ENCODE data around the gene PTPN11. TPM values are rescaled to one million over a fixed set of nuclear protein-coding genes. Genes with fewer than 3 reads are reported as not detected.

The PTPN11 gene
- total and polyA plus RNA-seq, 2 donors: 24.4 to 43.0 TPM

DNA sequence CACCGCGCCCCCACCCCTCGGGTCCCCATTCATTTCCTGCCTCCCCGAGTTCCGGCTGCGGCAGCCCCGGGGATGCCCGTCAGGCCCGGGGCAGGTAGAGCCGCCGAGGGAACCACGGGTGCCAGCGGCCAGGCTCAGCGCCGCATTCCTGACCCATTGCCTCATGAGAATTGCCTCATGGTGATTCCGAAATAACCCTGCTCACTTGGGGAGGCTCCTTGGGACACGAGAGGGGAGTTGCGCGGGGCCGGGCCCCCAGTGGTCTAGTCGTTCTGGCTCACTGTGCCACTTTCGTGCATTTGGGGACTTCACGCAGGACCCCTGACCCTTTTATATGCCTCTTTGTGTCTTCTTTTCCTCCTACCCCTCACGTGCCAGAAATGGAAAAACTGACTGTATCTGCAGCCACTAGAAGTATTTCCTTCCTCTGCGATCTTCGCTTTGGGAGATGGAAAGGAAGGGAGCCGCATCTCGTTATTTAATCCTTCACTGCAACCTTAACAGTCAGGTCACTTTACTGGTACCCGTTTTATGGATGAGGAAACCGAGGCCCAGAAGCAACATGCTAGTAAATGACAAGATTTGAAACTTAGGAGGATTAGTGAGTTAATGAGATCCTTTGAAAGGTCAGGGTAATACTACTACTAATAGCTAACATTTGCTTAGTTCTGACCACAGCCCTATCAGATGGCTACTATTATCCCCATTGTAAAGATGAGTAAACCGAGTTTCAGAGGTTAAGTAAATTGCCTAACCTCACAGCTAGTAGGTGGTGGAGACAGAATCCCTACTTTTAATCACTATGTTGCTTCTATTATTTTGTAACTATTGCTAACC lies 768 bp downstream of the PTPN11 start:
- Histone ChIP-seq H3K27ac (ENCODE audit: low read depth in 1 of 2, low read length in 1 of 2) (peak overlapping the region; percentile 66 to 92), H3K27me3 (ENCODE audit: control insufficient read depth in 2 of 2, insufficient read depth in 1 of 2, low read length in 1 of 2) (no peaks in the 10 kb centered on the region), H3K4me1 (ENCODE audit: control insufficient read depth in 2 of 2, insufficient read depth in 2 of 2, low read length in 2 of 2) (peaks cover 0 to 11% of the 10 kb centered on the region in 2 donors), H3K36me3 (ENCODE audit: control insufficient read depth in 2 of 2, insufficient read depth in 2 of 2, low read length in 1 of 2) (no peaks in the 10 kb centered on the region), H3K9me3 (ENCODE audit: control insufficient read depth in 2 of 2, insufficient read depth in 1 of 2, low read length in 1 of 2) (no peaks in the 10 kb centered on the region), H3K4me3 (ENCODE audit: low read length in 2 of 2) (peak overlapping the region; percentile 84 to 97)
- DNase-seq (ENCODE audit: low read depth in 6 of 9, low spot score in 9 of 9): peak in 3 of 9 donors; percentile 16 to 26 (median 21)
- 5% methylated on average over 31 of the region's 31 CpGs for WGBS

GRCh38 chr12:112420740-112421139 lies 2.0 kb downstream of the PTPN11 start:
- WGBS: 91% methylated on average over 3 of the region's 3 CpGs
- H3K27me3 ChIP-seq (ENCODE audit: control insufficient read depth in 2 of 2, insufficient read depth in 1 of 2, low read length in 1 of 2): no peaks in the 10 kb centered on the region
- no peak for DNase-seq (ENCODE audit: low read depth in 6 of 9, low spot score in 9 of 9)
- H3K36me3 ChIP-seq (ENCODE audit: control insufficient read depth in 2 of 2, insufficient read depth in 2 of 2, low read length in 1 of 2): no peaks in the 10 kb centered on the region
- no peaks in the 10 kb centered on the region for H3K9me3 ChIP-seq (ENCODE audit: control insufficient read depth in 2 of 2, insufficient read depth in 1 of 2, low read length in 1 of 2)
- peaks cover 0 to 11% of the 10 kb centered on the region in 2 donors for H3K4me1 ChIP-seq (ENCODE audit: control insufficient read depth in 2 of 2, insufficient read depth in 2 of 2, low read length in 2 of 2)
- no peak overlapping the region for H3K27ac ChIP-seq (ENCODE audit: low read depth in 1 of 2, low read length in 1 of 2)
- H3K4me3 ChIP-seq (ENCODE audit: low read length in 2 of 2): no peak overlapping the region

DNA sequence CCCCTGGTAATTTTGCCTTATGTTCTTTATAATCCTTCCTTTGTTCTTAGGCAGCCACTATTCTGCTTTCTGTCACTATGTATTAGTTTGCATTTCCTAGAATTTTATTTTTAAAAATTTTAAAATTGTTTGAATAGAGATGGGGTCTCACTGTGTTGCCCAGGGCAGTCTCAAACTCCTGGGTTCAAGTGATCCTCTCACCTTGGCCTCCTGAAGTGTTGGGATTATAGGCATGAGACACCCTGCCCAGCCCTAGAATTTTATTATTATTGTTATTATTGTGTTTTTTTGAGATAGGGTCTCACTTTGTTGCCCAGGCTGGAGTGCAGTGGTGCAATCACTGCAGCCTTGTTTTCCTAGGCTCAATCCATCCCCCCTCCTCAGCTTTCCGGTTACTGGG lies 2.6 kb downstream of the PTPN11 start:
- peaks cover 0 to 11% of the 10 kb centered on the region in 2 donors for H3K4me1 ChIP-seq (ENCODE audit: control insufficient read depth in 2 of 2, insufficient read depth in 2 of 2, low read length in 2 of 2)

DNA sequence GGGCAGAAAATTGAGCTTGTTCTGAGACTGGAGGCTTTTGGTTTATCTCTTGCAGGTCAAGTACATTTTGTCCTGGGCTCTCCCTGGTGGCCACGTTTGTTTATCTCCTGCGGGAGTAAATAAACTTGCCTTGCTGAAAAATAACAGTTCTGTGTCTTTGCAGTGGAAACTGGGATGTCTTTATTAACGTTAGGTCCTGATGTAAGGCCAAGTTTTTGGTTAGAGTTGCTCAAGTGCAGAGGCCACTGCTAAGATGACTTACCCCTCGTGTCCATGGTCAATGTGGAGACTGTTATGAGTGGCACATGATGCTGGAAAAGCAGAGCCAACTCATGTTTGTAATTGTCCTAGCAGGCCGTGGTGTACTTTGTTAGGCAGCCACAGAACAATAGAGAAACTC lies 3.8 kb downstream of the PTPN11 start:
- H3K4me1 ChIP-seq (ENCODE audit: control insufficient read depth in 2 of 2, insufficient read depth in 2 of 2, low read length in 2 of 2): peaks cover 0 to 11% of the 10 kb centered on the region in 2 donors
- 94% methylated on average over 5 of the region's 5 CpGs for WGBS

More for the DNA sequence above, 2.6 kb downstream of the PTPN11 start:
- no peak for DNase-seq (ENCODE audit: low read depth in 6 of 9, low spot score in 9 of 9)
- H3K9me3 ChIP-seq (ENCODE audit: control insufficient read depth in 2 of 2, insufficient read depth in 1 of 2, low read length in 1 of 2): no peaks in the 10 kb centered on the region
- no peak overlapping the region for H3K27ac ChIP-seq (ENCODE audit: low read depth in 1 of 2, low read length in 1 of 2)
- H3K27me3 ChIP-seq (ENCODE audit: control insufficient read depth in 2 of 2, insufficient read depth in 1 of 2, low read length in 1 of 2): no peaks in the 10 kb centered on the region
- H3K36me3 ChIP-seq (ENCODE audit: control insufficient read depth in 2 of 2, insufficient read depth in 2 of 2, low read length in 1 of 2): no peaks in the 10 kb centered on the region
- no peak overlapping the region for H3K4me3 ChIP-seq (ENCODE audit: low read length in 2 of 2)
- 100% methylated on average over 1 of the region's 1 CpG for WGBS

GRCh38 chr12:112424126-112424525 lies 5.4 kb downstream of the PTPN11 start:
- Histone ChIP-seq H3K9me3 (ENCODE audit: control insufficient read depth in 2 of 2, insufficient read depth in 1 of 2, low read length in 1 of 2) (no peaks in the 10 kb centered on the region), H3K36me3 (ENCODE audit: control insufficient read depth in 2 of 2, insufficient read depth in 2 of 2, low read length in 1 of 2) (no peaks in the 10 kb centered on the region), H3K27ac (ENCODE audit: low read depth in 1 of 2, low read length in 1 of 2) (no peak overlapping the region), H3K4me1 (ENCODE audit: control insufficient read depth in 2 of 2, insufficient read depth in 2 of 2, low read length in 2 of 2) (peaks cover 0 to 5% of the 10 kb centered on the region in 2 donors), H3K27me3 (ENCODE audit: control insufficient read depth in 2 of 2, insufficient read depth in 1 of 2, low read length in 1 of 2) (no peaks in the 10 kb centered on the region), H3K4me3 (ENCODE audit: low read length in 2 of 2) (no peak overlapping the region)
- 99% methylated on average over 3 of the region's 3 CpGs for WGBS
- no peak for DNase-seq (ENCODE audit: low read depth in 6 of 9, low spot score in 9 of 9)

More for the DNA sequence above, 3.8 kb downstream of the PTPN11 start:
- H3K9me3 ChIP-seq (ENCODE audit: control insufficient read depth in 2 of 2, insufficient read depth in 1 of 2, low read length in 1 of 2): no peaks in the 10 kb centered on the region
- no peak for DNase-seq (ENCODE audit: low read depth in 6 of 9, low spot score in 9 of 9)
- H3K36me3 ChIP-seq (ENCODE audit: control insufficient read depth in 2 of 2, insufficient read depth in 2 of 2, low read length in 1 of 2): no peaks in the 10 kb centered on the region
- H3K4me3 ChIP-seq (ENCODE audit: low read length in 2 of 2): no peak overlapping the region
- H3K27me3 ChIP-seq (ENCODE audit: control insufficient read depth in 2 of 2, insufficient read depth in 1 of 2, low read length in 1 of 2): no peaks in the 10 kb centered on the region
- H3K27ac ChIP-seq (ENCODE audit: low read depth in 1 of 2, low read length in 1 of 2): no peak overlapping the region

GRCh38 chr12:112425582-112426382 lies 7.0 kb downstream of the PTPN11 start:
- H3K36me3 ChIP-seq (ENCODE audit: control insufficient read depth in 2 of 2, insufficient read depth in 2 of 2, low read length in 1 of 2): no peaks in the 10 kb centered on the region
- DNase-seq (ENCODE audit: low read depth in 6 of 9, low spot score in 9 of 9): no peak
- no peak overlapping the region for H3K27ac ChIP-seq (ENCODE audit: low read depth in 1 of 2, low read length in 1 of 2)
- no peaks in the 10 kb centered on the region for H3K4me1 ChIP-seq (ENCODE audit: control insufficient read depth in 2 of 2, insufficient read depth in 2 of 2, low read length in 2 of 2)
- 99% methylated on average over 7 of the region's 7 CpGs for WGBS
- H3K4me3 ChIP-seq (ENCODE audit: low read length in 2 of 2): no peak overlapping the region
- H3K27me3 ChIP-seq (ENCODE audit: control insufficient read depth in 2 of 2, insufficient read depth in 1 of 2, low read length in 1 of 2): no peaks in the 10 kb centered on the region
- H3K9me3 ChIP-seq (ENCODE audit: control insufficient read depth in 2 of 2, insufficient read depth in 1 of 2, low read length in 1 of 2): no peaks in the 10 kb centered on the region

GRCh38 chr12:112427760-112428159 lies 9.0 kb downstream of the PTPN11 start:
- over 99% methylated on average over 2 of the region's 2 CpGs for WGBS
- Histone ChIP-seq H3K9me3 (ENCODE audit: control insufficient read depth in 2 of 2, insufficient read depth in 1 of 2, low read length in 1 of 2) (no peaks in the 10 kb centered on the region), H3K27me3 (ENCODE audit: control insufficient read depth in 2 of 2, insufficient read depth in 1 of 2, low read length in 1 of 2) (no peaks in the 10 kb centered on the region), H3K36me3 (ENCODE audit: control insufficient read depth in 2 of 2, insufficient read depth in 2 of 2, low read length in 1 of 2) (no peaks in the 10 kb centered on the region), H3K27ac (ENCODE audit: low read depth in 1 of 2, low read length in 1 of 2) (no peak overlapping the region), H3K4me3 (ENCODE audit: low read length in 2 of 2) (no peak overlapping the region), H3K4me1 (ENCODE audit: control insufficient read depth in 2 of 2, insufficient read depth in 2 of 2, low read length in 2 of 2) (no peaks in the 10 kb centered on the region)
- DNase-seq (ENCODE audit: low read depth in 6 of 9, low spot score in 9 of 9): no peak

DNA sequence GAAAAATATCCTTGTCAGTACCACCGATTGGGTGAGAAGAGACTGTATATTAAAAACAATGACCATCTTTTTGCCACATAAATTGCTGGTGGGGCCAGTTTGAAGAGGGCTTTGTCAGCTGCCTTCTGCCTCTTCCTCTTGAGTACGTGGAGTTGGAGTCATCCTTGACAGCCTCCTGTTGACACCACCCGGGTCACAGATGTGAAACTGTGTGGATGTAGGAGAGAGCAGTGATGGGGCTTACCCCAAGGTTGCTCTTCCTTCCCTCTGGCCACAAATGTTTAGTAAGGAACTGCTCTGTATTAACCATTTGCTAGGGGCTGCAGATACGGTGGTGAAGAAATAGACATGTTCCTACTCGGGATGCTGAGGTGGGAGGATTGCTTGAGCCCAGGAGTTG lies 12.2 kb downstream of the PTPN11 start:
- Histone ChIP-seq H3K27ac (ENCODE audit: low read depth in 1 of 2, low read length in 1 of 2) (no peak overlapping the region), H3K27me3 (ENCODE audit: control insufficient read depth in 2 of 2, insufficient read depth in 1 of 2, low read length in 1 of 2) (no peaks in the 10 kb centered on the region), H3K36me3 (ENCODE audit: control insufficient read depth in 2 of 2, insufficient read depth in 2 of 2, low read length in 1 of 2) (no peaks in the 10 kb centered on the region), H3K4me3 (ENCODE audit: low read length in 2 of 2) (no peak overlapping the region), H3K9me3 (ENCODE audit: control insufficient read depth in 2 of 2, insufficient read depth in 1 of 2, low read length in 1 of 2) (no peaks in the 10 kb centered on the region), H3K4me1 (ENCODE audit: control insufficient read depth in 2 of 2, insufficient read depth in 2 of 2, low read length in 2 of 2) (no peaks in the 10 kb centered on the region)
- WGBS: 71% methylated on average over 5 of the region's 5 CpGs
- DNase-seq (ENCODE audit: low read depth in 6 of 9, low spot score in 9 of 9): no peak

DNA sequence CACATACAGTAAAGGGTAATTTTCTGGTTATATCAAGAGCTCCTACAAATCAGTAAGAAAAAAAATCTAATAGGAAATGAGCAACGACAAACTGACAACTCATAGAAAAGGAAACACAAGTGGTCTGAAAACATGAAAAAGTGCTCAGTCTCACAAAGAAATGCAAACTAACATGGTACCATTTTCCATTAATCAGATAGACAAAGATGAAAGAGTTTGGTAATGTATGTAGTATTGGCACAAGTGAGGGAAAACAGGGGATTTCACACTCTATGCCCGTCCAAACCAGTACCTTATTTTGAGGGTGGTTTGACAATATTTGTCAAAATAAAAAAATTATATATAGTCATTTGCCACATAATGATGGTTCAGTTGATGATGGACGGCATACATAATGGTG lies 13.2 kb downstream of the PTPN11 start:
- Histone ChIP-seq H3K36me3 (ENCODE audit: control insufficient read depth in 2 of 2, insufficient read depth in 2 of 2, low read length in 1 of 2) (no peaks in the 10 kb centered on the region), H3K4me3 (ENCODE audit: low read length in 2 of 2) (no peak overlapping the region), H3K9me3 (ENCODE audit: control insufficient read depth in 2 of 2, insufficient read depth in 1 of 2, low read length in 1 of 2) (no peaks in the 10 kb centered on the region), H3K4me1 (ENCODE audit: control insufficient read depth in 2 of 2, insufficient read depth in 2 of 2, low read length in 2 of 2) (no peaks in the 10 kb centered on the region), H3K27me3 (ENCODE audit: control insufficient read depth in 2 of 2, insufficient read depth in 1 of 2, low read length in 1 of 2) (no peaks in the 10 kb centered on the region), H3K27ac (ENCODE audit: low read depth in 1 of 2, low read length in 1 of 2) (no peak overlapping the region)
- DNase-seq (ENCODE audit: low read depth in 6 of 9, low spot score in 9 of 9): no peak
- WGBS: 74% methylated on average over 3 of the region's 3 CpGs
